Peyer's patch (tissue), 4 donors: Measurements from ENCODE around the gene NAV2.

Source experiments
- POLR2A ChIP-seq, 2 donors: fragments of 450-650 bp; IDR thresholded peaks; one replicate each; pipeline ENCODE4 v1.5.1; 2017; ENCODE audit warnings: antibody characterized with exemption in 2 of 2, mild to moderate bottlenecking in 2 of 2, moderate library complexity in 2 of 2
- TF ChIP-seq, protein P1 (sequence below), 6 experiments: fragments of 450-650 bp in 4 of 6; fragments of 200-600 bp in 2 of 6; sonication (generic) in 1 of 6; IDR thresholded peaks; one replicate each; pipeline ENCODE4 v1.5.1; 2017 to 2019; ENCODE audit warnings: antibody characterized with exemption in 6 of 6, mild to moderate bottlenecking in 3 of 6, moderate library complexity in 1 of 6

DNA sequence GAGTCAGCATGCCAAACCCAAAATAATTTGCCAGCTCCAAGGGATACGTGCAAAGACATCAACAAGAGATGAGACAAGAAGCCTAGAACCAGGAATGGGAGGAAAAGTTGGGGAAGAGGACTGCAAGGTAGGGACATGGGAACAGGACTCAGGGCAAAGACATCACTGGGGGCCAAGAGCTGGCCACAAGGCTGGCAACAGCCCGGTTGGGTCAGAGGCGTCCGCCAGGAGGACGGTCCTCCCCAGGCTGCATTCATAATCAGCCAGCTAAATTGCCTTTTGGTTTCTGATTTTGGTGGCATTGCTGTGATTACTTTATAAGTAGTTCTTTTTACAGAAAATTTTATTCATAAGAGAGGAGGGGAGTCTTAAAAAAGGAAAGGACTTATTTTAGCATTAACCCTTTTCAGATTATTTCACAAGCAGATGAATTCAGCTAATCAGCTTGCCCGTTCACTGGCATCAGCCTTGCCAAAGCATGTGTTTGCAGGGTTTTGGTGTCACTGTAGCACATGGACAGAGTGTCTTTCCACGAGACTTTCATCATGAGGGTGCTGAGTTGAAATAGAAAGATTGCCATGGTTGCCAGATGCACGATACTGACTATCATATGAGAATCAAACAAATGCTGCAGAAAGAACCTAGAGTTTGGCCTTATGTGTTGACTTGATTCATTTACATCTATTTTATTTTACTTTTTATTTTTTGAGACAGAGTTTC lies 23.2 kb upstream of the NAV2 start:
- TF ChIP-seq, protein P1, sequence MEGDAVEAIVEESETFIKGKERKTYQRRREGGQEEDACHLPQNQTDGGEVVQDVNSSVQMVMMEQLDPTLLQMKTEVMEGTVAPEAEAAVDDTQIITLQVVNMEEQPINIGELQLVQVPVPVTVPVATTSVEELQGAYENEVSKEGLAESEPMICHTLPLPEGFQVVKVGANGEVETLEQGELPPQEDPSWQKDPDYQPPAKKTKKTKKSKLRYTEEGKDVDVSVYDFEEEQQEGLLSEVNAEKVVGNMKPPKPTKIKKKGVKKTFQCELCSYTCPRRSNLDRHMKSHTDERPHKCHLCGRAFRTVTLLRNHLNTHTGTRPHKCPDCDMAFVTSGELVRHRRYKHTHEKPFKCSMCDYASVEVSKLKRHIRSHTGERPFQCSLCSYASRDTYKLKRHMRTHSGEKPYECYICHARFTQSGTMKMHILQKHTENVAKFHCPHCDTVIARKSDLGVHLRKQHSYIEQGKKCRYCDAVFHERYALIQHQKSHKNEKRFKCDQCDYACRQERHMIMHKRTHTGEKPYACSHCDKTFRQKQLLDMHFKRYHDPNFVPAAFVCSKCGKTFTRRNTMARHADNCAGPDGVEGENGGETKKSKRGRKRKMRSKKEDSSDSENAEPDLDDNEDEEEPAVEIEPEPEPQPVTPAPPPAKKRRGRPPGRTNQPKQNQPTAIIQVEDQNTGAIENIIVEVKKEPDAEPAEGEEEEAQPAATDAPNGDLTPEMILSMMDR (IDR thresholded peaks at IDR 0.05): no peak
- no peak for TF ChIP-seq POLR2A (IDR thresholded peaks at IDR 0.05)
